SK-N-SH treated with all-trans-retinoic acid at 6 μM for 48 hours (cell line): ENCODE measurements around the gene WNT1.

Source experiments
- ARNTL ChIP-seq: fragments of 450-650 bp; formaldehyde crosslinking; IDR thresholded peaks from 2 replicates; pipeline ENCODE4 v1.5.0; 2020; ENCODE audit warnings: low read depth, mild to moderate bottlenecking, moderate library complexity, borderline replicate concordance
- CSDC2 ChIP-seq: fragments of 250-450 bp; sonication (Bioruptor Pico); IDR thresholded peaks from 2 replicates; pipeline ENCODE4 v1.5.0; 2020; ENCODE audit warnings: mild to moderate bottlenecking, moderate library complexity
- SNAI2 ChIP-seq: fragments of 250-450 bp; sonication (Bioruptor Pico); IDR thresholded peaks from 2 replicates; pipeline ENCODE4 v1.5.0; 2020; ENCODE audit warnings: mild to moderate bottlenecking, moderate library complexity
- ZFP30 ChIP-seq: fragments of 450-650 bp; formaldehyde crosslinking; IDR thresholded peaks from 2 replicates; pipeline ENCODE4 v1.5.0; 2022; ENCODE audit warnings: mild to moderate bottlenecking, moderate library complexity

- TF ChIP-seq SNAI2 (CRISPR knock-in tag) (no peak), CSDC2 (CRISPR knock-in tag) (no peak), ZFP30 (no peak), ARNTL (CRISPR knock-in tag) (no peak)
Observed at GRCh38 chr12:48969833-48970701, 8.1 kb upstream of the WNT1 start.
